ENCODE results near the gene HDHD3.
"Not testable (repeated sequence)": the region's sequence is repeated elsewhere in the genome, so short reads cannot be mapped to it uniquely, and the experiment has no call there.

HDHD3 gene, protein sequence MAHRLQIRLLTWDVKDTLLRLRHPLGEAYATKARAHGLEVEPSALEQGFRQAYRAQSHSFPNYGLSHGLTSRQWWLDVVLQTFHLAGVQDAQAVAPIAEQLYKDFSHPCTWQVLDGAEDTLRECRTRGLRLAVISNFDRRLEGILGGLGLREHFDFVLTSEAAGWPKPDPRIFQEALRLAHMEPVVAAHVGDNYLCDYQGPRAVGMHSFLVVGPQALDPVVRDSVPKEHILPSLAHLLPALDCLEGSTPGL

DNA sequence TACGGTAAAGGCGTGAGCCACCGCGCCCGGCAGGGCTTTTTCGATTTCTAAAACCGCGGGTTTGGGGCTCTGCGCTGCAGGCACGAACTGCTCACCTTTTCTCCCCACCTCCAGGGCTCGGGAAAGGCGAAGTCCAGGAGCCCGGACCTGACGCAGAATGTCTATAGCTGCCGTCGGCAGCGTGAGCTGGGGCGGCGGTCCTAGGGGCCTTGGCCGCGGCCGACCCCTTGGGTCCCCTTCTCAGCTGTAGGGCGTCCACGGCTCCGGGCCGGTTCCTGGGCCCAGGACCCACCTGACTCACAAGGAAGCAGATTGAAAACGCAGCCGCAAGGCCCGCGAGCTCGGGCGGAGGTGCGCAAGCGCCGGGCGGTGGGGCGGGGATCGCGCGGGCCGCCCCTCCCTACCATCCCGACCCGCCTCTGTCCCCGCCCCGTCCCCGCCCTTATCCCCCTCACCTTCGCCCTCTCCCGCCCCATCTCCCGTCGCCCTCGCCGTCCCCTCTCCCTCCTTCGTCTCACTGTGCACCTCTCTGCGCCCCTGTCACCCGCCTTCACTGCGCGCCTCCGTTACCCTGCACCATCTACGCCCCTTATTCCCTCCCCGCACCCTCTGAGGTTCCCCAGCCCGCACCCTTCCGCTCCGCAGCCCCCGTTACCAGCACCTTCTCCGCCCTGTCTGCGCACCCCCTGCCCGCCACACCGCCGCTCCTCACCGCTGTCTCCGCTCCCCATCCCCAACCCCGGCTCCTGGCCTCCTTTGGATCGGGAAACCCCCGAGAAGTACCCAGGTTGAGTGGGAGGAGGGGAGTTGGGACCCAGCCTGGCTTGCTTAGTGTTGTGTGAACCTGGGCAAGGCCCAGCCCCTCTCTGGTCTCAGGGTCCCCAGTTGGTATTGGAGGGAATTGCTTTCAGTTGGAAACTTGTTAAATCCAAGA lies at the start of gene HDHD3:
Gene HDHD3, minus strand, starts transcription at position 353 of the 934 bp plus-strand sequence. CDS start 2,632 bp downstream, outside the sequence.
- DNase-seq (ENCODE audit: low read depth, low spot score), result peak; percentile 41

DNA sequence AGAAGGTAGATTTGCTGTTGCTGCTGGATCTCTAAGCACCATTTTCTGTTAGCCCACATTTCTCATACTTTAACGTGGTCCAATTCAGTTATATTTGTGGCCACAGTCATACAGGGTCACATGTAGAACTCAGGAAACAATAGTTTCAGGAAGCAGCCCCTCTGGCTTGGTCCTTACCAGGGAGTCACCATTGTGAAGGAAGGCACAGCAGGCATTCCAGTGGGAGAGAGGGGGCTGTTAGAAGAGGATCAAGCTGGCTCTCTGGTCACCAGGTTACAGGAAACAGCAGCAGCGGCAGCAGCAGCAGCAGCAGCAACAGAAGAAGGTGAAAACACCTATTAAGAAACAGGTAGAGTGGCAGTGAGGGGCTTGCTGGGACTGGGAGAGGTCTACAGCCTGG lies 48.3 kb upstream of the HDHD3 start:
- DNase-seq (ENCODE audit: low read depth, low spot score), result no peak

DNA sequence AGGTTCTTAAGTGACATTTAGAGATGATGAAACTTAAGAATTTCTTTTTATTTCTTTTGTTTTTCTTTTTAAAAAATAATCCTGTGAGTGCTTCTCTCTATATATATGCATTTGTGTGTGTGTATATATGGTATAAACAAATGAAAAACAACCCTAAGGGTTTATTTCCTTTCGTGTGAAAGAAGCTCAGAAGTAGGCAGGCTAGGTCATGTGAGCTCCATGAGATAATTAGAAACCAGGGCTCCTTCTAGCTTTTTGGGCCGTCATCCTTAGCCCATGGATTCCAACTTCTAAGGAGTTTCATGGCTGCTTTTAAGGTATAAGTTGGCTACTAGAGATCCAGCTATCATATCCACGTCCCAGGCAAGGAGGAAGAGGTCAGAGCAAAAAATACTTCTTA lies 44.9 kb upstream of the HDHD3 start:
- no peak for DNase-seq (ENCODE audit: low read depth, low spot score)

DNA sequence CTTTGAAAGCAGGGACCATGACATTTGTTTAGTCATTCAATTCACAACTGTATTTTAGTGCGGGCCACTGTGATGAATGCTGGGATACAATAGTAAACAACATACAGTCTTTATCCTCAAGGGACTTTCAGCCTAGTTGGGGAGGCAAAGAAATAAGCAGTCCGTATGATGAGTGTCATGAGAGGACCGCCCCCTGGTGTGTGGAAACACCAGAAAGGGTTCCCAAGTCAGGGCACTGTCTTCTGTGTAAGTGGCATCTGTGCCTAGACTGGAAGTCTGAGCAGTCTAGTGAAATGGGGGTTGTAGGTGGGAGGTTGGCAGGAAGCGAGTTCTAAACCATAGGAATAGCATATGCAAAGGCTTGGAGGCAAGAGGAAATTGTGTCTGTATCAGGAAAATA lies 40.6 kb upstream of the HDHD3 start:
- DNase-seq (ENCODE audit: low read depth, low spot score), result no peak

DNA sequence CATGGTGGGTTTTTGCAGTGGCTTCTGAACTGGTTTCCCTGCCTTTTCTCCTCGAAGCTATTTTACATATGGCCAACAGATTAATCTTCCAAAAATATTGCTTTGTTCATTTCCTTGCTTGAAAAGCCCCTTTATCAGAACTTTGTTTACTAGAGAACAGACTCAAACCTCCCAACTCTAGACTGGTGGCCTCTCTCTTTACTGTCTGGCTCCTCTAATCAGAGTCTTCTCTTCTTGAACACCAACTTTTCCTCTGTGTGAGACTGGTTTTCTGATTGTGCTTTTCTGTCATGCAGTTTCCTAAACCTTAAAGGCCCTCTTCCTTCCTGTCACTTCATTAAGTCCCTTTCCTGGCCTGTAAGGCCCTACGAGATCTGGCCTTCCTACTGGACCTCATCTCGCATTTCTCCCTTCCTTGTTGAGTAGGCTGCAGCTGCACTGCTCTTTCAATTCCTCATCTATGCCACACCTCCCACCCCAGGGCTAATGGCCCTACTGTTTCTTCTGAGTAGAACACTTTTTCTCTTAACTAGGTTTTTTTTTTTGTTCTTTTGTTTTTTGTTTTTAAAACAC lies 39.4 kb upstream of the HDHD3 start:
- DNase-seq (ENCODE audit: low read depth, low spot score), result no peak

DNA sequence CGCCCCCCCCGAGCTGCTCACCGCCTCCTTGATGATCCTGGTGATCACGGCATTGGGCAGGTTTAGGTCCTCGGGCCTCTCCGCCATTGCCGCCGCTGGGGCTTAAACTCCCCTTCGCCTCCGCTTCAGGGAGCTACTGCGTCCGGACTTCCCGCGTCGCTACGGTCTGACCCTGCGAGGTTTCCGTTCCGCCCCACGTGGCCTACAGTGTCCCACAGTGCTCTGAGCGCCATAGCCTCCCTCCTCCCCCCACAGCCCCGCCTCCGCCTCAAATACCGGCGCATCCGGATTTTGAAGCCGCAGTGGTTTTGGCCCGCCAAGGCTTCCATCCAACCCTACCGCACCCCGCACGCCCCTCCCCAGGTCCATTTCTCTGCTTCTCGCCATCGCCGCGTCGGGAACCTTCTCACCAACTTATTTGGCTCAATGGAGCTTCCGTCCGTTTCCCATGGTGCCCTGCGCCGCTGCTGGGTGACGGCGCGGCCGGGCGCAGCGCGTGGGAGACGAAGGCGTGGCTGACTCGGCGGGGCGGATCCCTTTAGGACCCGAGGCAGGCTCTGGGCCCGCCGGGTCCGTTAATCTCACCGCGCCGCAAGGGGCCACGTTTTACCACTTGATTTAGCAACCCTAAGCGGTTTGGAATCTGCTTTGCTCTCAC lies 33.5 kb upstream of the HDHD3 start, which contains the start of the genes C9orf43 and POLE3:
Gene C9orf43, plus strand, starts transcription at position 541 of the 658 bp plus-strand sequence. CDS start 2,747 bp downstream, outside the sequence.
Gene POLE3, minus strand, starts transcription at position 469 of the 658 bp plus-strand sequence. Its CDS starts 382 bp downstream, at position 87.
- peak; percentile 90 for DNase-seq (ENCODE audit: low read depth, low spot score)

DNA sequence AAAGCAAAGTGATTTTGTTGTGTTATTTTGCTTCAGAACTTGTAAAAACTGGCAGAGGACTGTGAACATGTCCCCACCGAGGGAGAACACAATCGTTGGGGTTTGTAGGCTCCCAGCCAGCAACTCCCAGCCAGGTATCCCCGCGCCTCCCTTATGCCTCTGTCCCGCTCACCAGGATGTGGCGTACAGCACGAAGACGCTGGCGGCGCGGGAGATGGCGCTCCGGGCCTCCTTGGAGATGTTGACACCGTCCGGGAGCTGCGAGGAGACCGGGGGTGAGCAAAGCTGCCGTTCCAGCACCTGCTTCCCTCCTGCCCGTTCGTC lies 33.1 kb upstream of the HDHD3 start:
- no peak for DNase-seq (ENCODE audit: low read depth, low spot score)

DNA sequence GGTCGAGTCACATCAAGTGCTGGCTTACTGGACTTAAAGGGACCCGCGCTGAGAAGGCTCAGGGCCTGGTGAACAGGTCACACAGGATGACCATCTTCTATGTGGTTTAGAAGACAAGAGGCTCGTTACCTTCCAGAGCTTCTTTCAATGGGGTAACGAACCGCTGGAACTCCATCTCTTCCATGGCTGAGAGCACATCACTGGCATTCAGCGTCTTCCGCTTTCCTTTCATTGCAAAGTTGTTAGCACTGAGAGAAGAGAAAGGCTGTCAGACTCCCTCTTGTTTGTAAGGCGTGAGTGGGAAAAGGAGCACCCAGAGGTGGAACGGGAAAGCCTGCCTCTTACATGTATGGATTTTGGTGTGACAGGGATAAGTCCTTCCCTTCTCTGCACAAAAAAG lies 32.7 kb upstream of the HDHD3 start:
- no peak for DNase-seq (ENCODE audit: low read depth, low spot score)

DNA sequence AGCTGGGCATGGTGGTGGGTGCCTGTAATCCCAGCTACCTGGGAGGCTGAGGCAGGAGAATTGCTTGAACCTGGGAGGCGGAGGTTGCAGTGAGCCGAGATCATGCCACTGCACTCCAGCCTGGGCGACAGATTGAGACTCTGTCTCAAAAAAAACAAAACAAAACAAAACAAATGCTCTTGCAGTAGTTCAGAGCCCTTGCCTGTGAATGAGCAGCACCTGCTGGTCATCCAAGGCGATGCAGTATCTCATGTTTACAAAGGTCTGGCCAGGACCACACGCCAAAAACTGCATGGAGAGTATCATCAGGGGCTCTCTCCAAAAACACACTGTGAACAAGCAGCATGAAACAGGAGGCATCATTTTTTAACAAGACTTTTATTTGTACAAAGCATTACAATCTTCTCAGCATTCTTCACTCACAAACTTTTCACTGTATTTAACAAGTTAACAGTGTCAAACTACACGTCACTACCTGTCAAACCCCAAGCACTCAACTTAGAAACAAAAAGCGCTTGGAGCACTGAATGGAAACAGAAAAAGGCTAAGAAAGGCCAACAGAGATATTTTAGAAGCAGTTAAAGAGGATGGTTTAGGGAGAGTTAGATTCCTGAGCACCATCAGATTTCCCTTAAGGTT lies 30.2 kb upstream of the HDHD3 start:
- peak; percentile 18 for DNase-seq (ENCODE audit: low read depth, low spot score)

DNA sequence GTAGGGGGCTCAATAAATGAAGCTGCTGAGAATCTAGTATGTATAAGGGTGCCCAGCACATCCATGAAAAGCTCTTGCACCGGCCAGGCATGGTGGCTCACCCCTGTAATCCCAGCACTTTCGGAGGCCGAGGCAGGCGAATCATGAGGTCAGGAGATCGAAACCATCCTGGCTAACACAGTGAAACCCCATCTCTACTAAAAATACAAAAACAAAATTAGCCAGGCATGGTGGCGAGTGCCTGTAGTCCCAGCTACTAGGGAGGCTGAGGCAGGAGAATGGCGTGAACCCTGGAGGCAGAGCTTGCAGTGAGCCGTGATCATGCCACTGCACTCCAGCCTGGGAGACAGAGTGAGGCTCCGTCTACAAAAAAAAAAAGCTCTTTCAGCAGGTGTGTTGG lies 29.6 kb upstream of the HDHD3 start:
- not testable (repeated sequence) for DNase-seq (ENCODE audit: low read depth, low spot score)

DNA sequence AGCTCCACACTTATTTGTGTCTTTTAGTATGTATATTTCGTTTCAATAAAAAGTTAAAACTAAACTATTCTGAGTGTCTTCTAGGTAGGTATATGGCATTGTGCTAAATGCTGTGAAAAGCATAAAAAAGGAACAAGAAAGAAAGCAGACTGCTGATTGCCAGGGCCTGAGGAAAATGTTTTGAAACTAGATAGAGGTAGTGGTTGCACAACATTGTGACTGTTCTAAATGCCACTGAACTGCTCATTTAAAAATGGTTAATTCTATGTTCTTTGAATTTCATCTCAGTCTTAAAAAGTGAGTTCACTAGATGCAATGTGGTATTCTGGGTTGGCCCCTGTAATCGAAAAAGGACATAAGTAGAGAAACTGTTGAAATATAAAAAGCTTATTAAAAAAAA lies 26.9 kb upstream of the HDHD3 start:
- no peak for DNase-seq (ENCODE audit: low read depth, low spot score)

DNA sequence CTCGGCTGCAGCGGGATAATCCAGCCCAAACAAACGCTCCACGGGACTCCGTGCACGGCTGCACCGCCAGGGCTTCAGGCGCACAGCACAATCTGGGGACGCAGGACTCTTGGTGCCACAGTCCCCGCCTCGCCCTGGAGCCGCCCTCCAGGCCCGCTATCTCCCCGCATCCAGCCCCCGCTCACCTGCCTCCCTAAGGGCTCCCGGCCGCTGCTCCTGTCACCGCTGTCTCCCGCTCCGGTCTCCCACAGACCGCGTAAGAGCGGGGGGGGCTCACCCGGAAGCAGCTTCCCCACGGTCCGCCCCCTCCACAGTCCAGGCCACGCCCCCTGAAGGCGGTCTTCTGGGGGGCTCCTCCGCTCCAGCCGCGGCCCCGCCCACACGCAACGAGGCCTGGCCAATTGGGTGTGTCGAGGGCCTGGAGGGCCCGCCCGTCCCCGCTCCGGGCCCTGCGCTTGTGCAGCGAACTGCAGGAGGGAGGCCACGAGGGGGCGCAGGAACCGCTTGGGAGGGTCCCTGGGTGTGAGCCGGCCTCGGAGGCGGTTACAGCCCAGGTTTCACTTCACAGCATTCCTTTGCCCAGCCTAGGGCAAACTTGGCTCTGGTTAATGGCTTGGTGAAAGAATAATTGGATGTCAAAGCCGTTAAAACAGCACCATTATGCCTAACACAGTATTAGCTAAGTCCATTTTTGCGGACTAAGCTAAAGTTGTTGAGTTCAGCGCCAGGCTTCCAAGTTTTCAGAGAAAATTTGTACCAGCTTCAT lies 24.4 kb upstream of the HDHD3 start, which contains the start of gene ALAD:
Gene ALAD, minus strand, starts transcription at position 258 of the 766 bp plus-strand sequence. CDS start 7,725 bp downstream, outside the sequence.
- peak; percentile 99 for DNase-seq (ENCODE audit: low read depth, low spot score)

DNA sequence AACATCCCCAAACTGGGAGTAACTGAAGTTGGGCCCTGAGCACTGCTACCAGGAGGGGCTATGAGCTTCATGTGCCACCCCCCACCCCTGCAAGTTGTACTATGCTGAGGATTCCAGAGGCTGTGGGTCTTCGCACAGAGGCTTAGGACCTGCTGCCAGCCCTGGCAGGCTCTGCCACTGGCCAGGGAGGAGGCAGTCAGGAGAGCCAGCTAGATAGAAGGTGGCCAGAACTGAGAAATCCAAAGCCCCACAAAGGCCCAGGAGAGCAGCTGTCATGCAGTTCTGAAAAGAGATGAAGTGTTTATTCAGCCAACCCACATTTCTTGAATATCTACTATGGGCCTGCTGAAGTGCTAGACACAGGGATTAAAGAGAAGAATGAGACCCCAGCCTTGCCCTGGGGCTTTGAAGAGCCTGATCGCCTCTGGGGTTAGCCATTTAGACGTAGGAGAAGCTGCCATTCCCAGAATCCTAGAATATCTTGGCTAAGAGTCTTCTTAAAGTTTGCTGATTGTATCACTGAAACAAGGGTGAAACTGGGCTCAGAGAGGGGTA lies 22.9 kb upstream of the HDHD3 start:
- no peak for DNase-seq (ENCODE audit: low read depth, low spot score)

DNA sequence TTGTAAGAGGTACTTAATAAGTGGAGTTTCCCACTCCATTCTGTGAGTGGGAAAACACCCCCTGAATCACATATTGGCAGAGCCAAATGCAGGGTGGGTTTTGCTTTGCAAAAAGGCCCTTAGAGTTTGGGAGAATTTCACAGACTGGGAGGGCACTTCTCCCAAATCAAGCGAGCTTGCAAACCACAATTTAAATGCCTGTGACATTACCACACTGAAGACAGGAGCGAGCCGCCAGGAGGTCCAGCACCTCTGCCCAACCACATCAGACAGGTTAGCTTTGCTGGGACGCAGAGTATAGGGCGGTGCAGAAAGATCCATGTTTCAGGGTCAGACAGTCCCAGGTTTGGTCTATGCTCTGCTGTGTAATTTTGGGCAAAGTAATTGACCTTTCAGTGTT lies 22.0 kb upstream of the HDHD3 start:
- DNase-seq (ENCODE audit: low read depth, low spot score), result no peak

DNA sequence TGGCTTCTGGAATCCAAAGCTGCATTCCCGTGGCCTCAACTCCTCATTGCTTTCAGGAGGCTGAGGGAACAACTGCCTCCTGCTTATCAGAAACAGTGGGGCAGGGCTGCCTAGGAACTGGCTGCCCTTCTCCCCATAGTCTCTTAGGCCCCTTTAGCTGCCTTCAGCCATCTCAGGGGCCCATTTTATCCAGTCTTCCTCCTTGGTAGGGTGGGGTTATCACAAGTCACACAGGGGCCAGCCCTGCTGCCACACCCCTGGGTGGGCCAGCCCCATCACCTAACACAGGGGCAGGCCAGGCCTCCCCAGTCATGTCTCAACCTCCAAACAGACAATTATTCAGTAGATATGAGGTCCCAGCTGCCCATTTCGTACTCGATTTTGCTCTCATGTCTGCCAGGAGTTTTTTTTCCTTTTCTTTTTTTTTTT lies 20.4 kb upstream of the HDHD3 start:
- no peak for DNase-seq (ENCODE audit: low read depth, low spot score)

DNA sequence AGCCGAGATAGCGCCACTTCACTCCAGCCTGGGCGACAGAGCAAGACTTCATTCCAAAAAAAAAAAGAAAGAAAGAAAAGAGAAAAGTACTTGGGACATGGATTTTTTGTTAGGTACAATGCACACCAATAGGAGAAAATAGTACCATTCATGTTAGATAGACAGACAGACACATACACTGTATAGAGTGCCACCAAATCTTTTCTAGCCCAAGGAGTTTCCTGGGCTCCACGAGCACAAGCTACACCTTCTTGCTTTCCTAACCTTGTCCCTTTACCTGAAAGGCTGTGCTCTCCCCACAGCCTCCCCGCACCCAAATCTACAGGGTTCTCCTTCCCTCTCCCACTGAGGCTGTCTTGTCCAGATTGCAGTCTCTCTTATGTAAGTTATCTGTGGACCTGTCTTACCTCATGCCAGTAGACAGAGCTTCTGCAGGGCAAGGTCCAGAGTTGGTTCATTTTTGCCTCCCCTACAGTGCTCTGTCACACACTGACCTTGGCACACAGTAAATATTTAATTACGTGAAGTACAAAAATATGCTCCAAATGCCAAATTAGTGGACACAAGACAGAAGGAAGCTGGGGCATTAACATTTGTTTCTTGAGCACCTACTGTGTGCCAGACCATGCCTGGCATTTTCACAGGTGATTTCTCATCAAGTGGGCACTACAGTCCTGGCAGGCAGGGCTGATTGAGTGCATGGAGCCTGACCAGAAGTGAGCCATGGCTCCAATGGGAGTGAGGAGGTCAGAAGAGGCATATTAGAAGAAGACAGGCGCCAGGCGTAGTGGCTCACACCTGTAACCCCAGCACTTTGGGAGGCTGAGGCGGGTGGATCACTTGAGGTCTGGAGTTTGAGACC lies 18.4 kb upstream of the HDHD3 start:
- DNase-seq (ENCODE audit: low read depth, low spot score), result no peak

DNA sequence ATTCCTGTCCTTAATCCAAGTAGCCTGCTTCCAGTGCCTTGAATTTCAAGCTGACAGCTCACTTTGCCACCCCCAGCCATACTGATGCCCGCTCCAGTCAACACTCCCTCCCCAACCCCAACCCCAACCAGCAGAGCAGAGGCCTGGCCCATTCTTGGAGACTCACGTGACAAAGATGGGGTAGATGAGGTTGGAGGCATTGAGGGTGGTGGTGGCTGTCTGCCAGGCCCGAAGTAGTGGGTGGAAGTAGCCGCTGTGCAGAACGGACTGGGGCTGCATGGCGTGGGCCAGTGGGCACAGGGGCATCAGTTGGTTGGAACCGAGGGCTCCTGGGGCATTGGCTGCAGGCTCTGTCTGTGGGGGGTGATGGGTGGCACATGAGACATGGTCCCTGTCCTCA lies 16.5 kb upstream of the HDHD3 start:
- DNase-seq (ENCODE audit: low read depth, low spot score), result no peak

DNA sequence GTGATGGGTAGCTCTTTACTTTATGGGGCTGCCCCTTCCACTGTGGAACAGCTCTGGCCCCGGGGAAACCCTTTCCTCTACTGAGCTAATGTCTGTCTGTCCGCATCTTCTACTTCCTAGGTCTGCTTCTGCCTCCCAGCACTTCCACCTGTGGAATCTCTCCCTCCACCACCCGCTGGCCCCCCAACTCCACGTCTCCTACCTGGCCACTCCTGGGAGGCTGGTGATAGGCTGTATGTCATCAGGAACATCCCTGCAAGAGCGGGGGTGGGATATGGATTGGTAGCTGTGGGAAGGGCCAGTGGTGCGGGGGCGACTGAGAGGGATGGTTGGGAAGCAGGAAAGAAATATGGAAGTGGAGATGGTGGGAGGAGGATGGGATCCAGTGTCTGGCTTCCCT lies 15.1 kb upstream of the HDHD3 start:
- DNase-seq (ENCODE audit: low read depth, low spot score), result no peak

Measured in activated CD4-positive, CD25-positive, alpha-beta regulatory T cell treated with anti-CD3 and anti-CD28 coated beads, Interleukin-2, amount 50 U/mL, for 16 hours (primary cell).